ENCODE measurements around the gene GPN3. TPM values are rescaled to one million over a fixed set of nuclear protein-coding genes. Genes with fewer than 3 reads are reported as not detected.
A peak's percentile ranks its signal among the peaks of the same experiment; 100 is the strongest.
"Not testable (repeated sequence)": the region's sequence is repeated elsewhere in the genome, so short reads cannot be mapped to it uniquely, and the experiment has no call there.

Gene GPN3
- total and polyA plus RNA-seq, 10 of the 15 experiments (the other 5 are each of a cell fraction or from before 2014, with no cell fraction given), result 27.1 to 117 (median 53.5) TPM

GRCh38 chr12:110417113-110417512, 50.9 kb downstream of the GPN3 start:
- in situ Hi-C loops (cut with MboI); H3K27me3 ChIP-seq (replicated peaks in 1 of 2; ENCODE audit: control insufficient read depth in 2 of 2, insufficient read depth in 2 of 2, low read length in 1 of 2); DNase-seq (ENCODE audit: low read depth, low spot score); FAIRE-seq; H3K4me2 ChIP-seq (ENCODE audit: control insufficient read depth, insufficient read depth); BruUV-seq (replicated peaks); H3K4me1 ChIP-seq (ENCODE audit: control insufficient read depth, insufficient read depth, low read length); POLR2A ChIA-PET; H3K9ac ChIP-seq (ENCODE audit: control insufficient read depth, insufficient read depth, low read length); H3K27ac ChIP-seq (ENCODE audit: control insufficient read depth, insufficient read depth); H3K9me3 ChIP-seq (replicated peaks; ENCODE audit: control insufficient read depth, insufficient read depth, low read length); intact Hi-C loops (cut with micrococcal nuclease; ENCODE audit: unreplicated experiment); H3K36me3 ChIP-seq (ENCODE audit: control insufficient read depth in 2 of 2, insufficient read depth in 2 of 2, low read length in 1 of 2); H3K79me2 ChIP-seq (ENCODE audit: control insufficient read depth, insufficient read depth, low read length); H3K4me3 ChIP-seq; H2AFZ ChIP-seq (ENCODE audit: control insufficient read depth, low read depth, low read length); H4K20me1 ChIP-seq (ENCODE audit: control insufficient read depth, insufficient read depth): not testable (repeated sequence)
- TF ChIP-seq ZNF384 (IDR thresholded peaks at IDR 0.05; ENCODE audit: borderline replicate concordance, low read depth, low read length), result peak; percentile 29; the same call in 1 of the 2 replicates
- 66% methylated on average over 3 of the region's 3 CpGs for WGBS (ENCODE audit: insufficient coverage, insufficient replicate concordance, low lambda C conversion rate, missing lambda C conversion rate)
- ChIA-PET SMC1A (ENCODE audit: uncharacterized antibody, unreplicated experiment) (interaction anchor here (1.0 to 1.6 kb wide), 2 partner anchors 14 to 317 kb away, joined by 3 to 4 read pairs; no protein-coding TSS in a partner anchor), CTCF (interaction anchor here (1.7 kb wide), 1 partner anchor 14 kb away, joined by 10 read pairs; no protein-coding TSS in a partner anchor), RAD21 (ENCODE audit: unreplicated experiment) (interaction anchor here (1.4 kb wide), 1 partner anchor 14 kb away, joined by 9 read pairs; no protein-coding TSS in a partner anchor)
- peak; percentile 79 for ATAC-seq

DNA sequence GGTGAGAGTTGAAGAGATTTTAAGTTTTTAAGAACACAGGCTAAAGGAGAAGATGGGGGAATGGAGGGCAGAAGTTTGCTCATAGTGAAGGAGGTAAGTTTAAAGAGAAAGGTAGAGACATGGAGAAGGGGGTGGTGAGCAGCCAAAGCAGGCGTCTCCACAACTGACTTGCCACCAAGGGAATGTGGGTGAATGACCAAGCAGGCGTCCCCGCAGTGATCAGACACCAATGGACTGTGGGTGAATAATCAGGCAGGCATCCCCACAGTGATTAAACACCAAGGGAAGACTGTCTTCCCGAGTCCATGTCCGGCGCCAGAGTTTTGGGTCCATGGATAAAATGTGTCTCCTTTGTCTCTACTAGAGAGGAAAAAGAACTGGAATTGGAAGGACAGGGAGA, 58.0 kb downstream of the GPN3 start:
- H2AFZ ChIP-seq (ENCODE audit: control insufficient read depth, low read depth, low read length); SMC1A ChIA-PET (ENCODE audit: uncharacterized antibody, unreplicated experiment); DNase-seq (ENCODE audit: low read depth, low spot score); H4K20me1 ChIP-seq (ENCODE audit: control insufficient read depth, insufficient read depth); in situ Hi-C loops (cut with MboI); POLR2A ChIA-PET; intact Hi-C loops (cut with micrococcal nuclease; ENCODE audit: unreplicated experiment); H3K9me3 ChIP-seq (replicated peaks; ENCODE audit: control insufficient read depth, insufficient read depth, low read length); ATAC-seq; BruUV-seq (replicated peaks); H3K79me2 ChIP-seq (ENCODE audit: control insufficient read depth, insufficient read depth, low read length); H3K4me1 ChIP-seq (ENCODE audit: control insufficient read depth, insufficient read depth, low read length); H3K27me3 ChIP-seq (replicated peaks in 1 of 2; ENCODE audit: control insufficient read depth in 2 of 2, insufficient read depth in 2 of 2, low read length in 1 of 2); H3K27ac ChIP-seq (ENCODE audit: control insufficient read depth, insufficient read depth); H3K4me3 ChIP-seq; H3K4me2 ChIP-seq (ENCODE audit: control insufficient read depth, insufficient read depth); H3K9ac ChIP-seq (ENCODE audit: control insufficient read depth, insufficient read depth, low read length); FAIRE-seq; CTCF ChIA-PET; H3K36me3 ChIP-seq (ENCODE audit: control insufficient read depth in 2 of 2, insufficient read depth in 2 of 2, low read length in 1 of 2); RAD21 ChIA-PET (ENCODE audit: unreplicated experiment): not testable (repeated sequence)
- 78% methylated on average over 6 of the region's 6 CpGs for WGBS (ENCODE audit: insufficient coverage, insufficient replicate concordance, low lambda C conversion rate, missing lambda C conversion rate)
